HG03469 (cell line): ENCODE results near the gene LYG2.
"Not testable (repeated sequence)": the region's sequence is repeated elsewhere in the genome, so short reads cannot be mapped to it uniquely, and the experiment has no call there.

Source experiments
- ATAC-seq: cut with Tn5 transposase; IDR thresholded peaks from one replicate; pipeline ENCODE4 v1.9.1; 2021; ENCODE audit warnings: mild to moderate bottlenecking, moderate library complexity, moderate number of reproducible peaks; ENCODE audit not compliant: unreplicated experiment

The LYG2 gene

GRCh38 chr2:99201959-99202678 is 53.3 kb downstream of the LYG2 start:
- ATAC-seq, result no peak

GRCh38 chr2:99200076-99200800 is 55.2 kb downstream of the LYG2 start:
- ATAC-seq, result no peak

- no peak for ATAC-seq
Observed at GRCh38 chr2:99198103-99198841, 57.2 kb downstream of the LYG2 start.

GRCh38 chr2:99192364-99192763 is 63.1 kb downstream of the LYG2 start:
- ATAC-seq, result not testable (repeated sequence)
